WERI-Rb-1 (cell line): ENCODE results near the gene TFAP2A.

Source experiments
- DNase-seq: peaks from one replicate; pipeline ENCODE4 v3.0.0-alpha.2; 2020
- H3K27ac ChIP-seq: fragments of 250-450 bp; sonication (Bioruptor Pico); 2 replicates; pipeline ENCODE4 v1.5.1; 2020; ENCODE audit warnings: mild to moderate bottlenecking, moderate library complexity
- H3K27me3 ChIP-seq: fragments of 250-450 bp; sonication (Bioruptor Pico); 2 replicates; pipeline ENCODE4 v1.5.1; 2021; ENCODE audit warnings: mild to moderate bottlenecking, low read depth, moderate library complexity; ENCODE audit not compliant: insufficient read depth, severe bottlenecking
- H3K36me3 ChIP-seq: fragments of 250-450 bp; sonication (Bioruptor Pico); 2 replicates; pipeline ENCODE4 v1.5.1; 2020; ENCODE audit warnings: mild to moderate bottlenecking, moderate library complexity
- H3K4me3 ChIP-seq: 2 replicates; pipeline ENCODE4 v1.5.1; 2011; ENCODE audit warnings: low read depth, mild to moderate bottlenecking, control low read depth, low read length
- H3K9me3 ChIP-seq: fragments of 250-450 bp; sonication (Bioruptor Pico); 2 replicates; pipeline ENCODE4 v1.5.1; 2021; ENCODE audit warnings: mild to moderate bottlenecking, moderate library complexity; ENCODE audit not compliant: severe bottlenecking
- CTCF ChIP-seq: IDR thresholded peaks from 2 replicates; pipeline ENCODE4 v1.5.1; 2011; ENCODE audit warnings: low read depth, mild to moderate bottlenecking, control low read depth, inconsistent platforms, low read length

TFAP2A gene

DNA sequence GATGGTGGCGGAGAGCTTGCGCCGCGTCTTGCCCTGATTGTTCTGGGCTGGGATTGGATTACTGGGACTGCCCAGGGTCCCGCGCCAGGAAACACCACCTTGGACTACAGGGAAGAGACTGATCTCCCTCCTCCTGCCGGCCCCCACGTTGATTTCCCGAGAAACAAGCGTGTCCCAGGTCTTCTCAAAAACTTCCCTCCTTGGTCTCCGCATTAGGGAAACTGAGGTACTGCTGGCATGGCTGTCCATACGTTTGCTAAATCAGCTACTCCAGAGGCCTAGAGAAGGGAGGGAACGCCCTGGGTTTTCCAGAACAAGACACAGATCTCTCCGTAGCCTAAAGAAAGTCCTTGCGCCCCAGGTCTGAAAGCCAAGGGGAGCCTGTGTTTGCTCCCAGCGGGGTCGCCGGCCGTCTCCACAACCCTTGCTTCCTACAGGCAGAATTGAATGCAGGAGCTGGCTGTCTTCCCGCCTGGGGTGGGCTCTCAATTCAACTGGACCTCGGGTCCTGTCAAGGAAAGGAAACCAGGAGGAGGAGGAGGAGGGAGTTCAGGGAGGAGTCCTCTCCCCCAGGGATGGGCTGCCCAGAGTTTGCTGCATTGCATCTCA, 29.2 kb downstream of the TFAP2A start:
- Histone ChIP-seq H3K9me3 (no peaks in the 10 kb centered on the region), H3K4me3 (no peak overlapping the region), H3K27ac (no peak overlapping the region), H3K36me3 (no peaks in the 10 kb centered on the region), H3K27me3 (peaks cover 29% of the 10 kb centered on the region)
- no peak for TF ChIP-seq CTCF
- no peak for DNase-seq

- Histone ChIP-seq H3K9me3 (no peaks in the 10 kb centered on the region), H3K36me3 (no peaks in the 10 kb centered on the region), H3K27me3 (peaks cover 29% of the 10 kb centered on the region), H3K27ac (no peak overlapping the region), H3K4me3 (peak overlapping the region; percentile 15)
- DNase-seq, result no peak
- TF ChIP-seq CTCF, result no peak
Observed at GRCh38 chr6:10384610-10385523, 30.0 kb downstream of the TFAP2A start.

DNA sequence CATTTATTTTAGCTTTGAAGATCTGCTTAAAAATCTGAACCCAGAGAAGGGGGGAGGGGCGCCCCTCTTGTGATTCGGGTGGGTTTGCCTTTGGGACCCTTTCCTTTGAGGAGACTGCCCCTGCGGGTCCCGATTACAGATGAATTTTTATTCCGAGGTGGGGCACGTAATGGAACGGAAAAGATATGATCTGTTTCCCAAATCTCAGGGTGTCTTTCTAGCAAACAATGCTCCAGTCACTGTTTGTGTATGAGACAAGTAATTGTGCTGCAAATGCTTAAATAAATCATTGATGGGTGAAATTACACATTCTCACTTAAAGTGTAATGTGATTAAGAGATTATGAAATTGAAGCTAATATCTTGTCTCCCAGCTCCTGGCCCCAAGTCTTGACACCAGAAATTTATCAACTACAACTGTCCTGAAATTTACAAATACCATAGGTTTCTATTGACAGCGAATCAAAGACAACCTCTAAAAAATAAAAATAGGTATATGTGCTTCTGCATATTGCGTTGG, 30.7 kb downstream of the TFAP2A start:
- Histone ChIP-seq H3K9me3 (no peaks in the 10 kb centered on the region), H3K4me3 (peak overlapping the region; percentile 29), H3K36me3 (no peaks in the 10 kb centered on the region), H3K27me3 (peaks cover 29% of the 10 kb centered on the region), H3K27ac (no peak overlapping the region)
- no peak for DNase-seq
- TF ChIP-seq CTCF, result no peak

GRCh38 chr6:10383331-10384090, 31.4 kb downstream of the TFAP2A start:
- Histone ChIP-seq H3K4me3 (peak overlapping the region; percentile 29), H3K36me3 (no peaks in the 10 kb centered on the region), H3K27me3 (peaks cover 29% of the 10 kb centered on the region), H3K9me3 (no peaks in the 10 kb centered on the region), H3K27ac (no peak overlapping the region)
- peak; percentile 42 for DNase-seq
- TF ChIP-seq CTCF, result no peak

GRCh38 chr6:10382728-10383330, 32.0 kb downstream of the TFAP2A start:
- H3K9me3 ChIP-seq, result no peaks in the 10 kb centered on the region
- no peak overlapping the region for H3K4me3 ChIP-seq
- no peak overlapping the region for H3K27ac ChIP-seq
- no peak for DNase-seq
- H3K27me3 ChIP-seq, result peaks cover 29% of the 10 kb centered on the region
- no peaks in the 10 kb centered on the region for H3K36me3 ChIP-seq
- TF ChIP-seq CTCF, result no peak
